ENCODE results near the gene PKN2. TPM values are rescaled to one million over a fixed set of nuclear protein-coding genes. Genes with fewer than 3 reads are reported as not detected.
"Not testable (repeated sequence)": the region's sequence is repeated elsewhere in the genome, so short reads cannot be mapped to it uniquely, and the experiment has no call there.

Gene PKN2
- total RNA-seq, 1 experiment from 2014 or later: 43.6 TPM

DNA sequence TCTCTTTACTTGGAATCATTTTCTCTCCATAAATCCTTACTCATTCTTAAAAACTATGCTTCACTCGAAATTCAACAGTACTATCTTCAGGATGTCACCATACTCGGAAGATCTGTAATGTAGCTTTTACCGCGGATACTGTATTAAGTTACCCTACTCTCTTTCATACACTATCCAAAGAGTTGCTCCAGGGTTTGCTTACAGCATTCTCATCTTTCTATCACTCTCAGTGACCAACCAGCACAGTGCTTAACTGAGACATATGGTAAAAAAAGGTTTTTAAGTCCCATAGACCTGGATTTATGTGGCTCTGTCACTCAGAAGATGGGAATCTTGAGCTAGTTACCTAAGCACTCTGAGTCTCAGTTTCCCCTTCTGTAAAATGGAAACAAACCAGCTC, 191.5 kb downstream of the PKN2 start:
- Histone ChIP-seq H3K36me3 (peaks cover 17% of the 10 kb centered on the region), H3K4me1 (replicated peaks) (peaks cover 11% of the 10 kb centered on the region), H3K9me3 (replicated peaks) (no peaks in the 10 kb centered on the region), H3K27me3 (replicated peaks) (no peaks in the 10 kb centered on the region), H3K4me3 (no peak overlapping the region), H3K27ac (no peak overlapping the region)
- DNase-seq (ENCODE audit: low read depth in 1 of 2, low spot score in 2 of 2): no peak

DNA sequence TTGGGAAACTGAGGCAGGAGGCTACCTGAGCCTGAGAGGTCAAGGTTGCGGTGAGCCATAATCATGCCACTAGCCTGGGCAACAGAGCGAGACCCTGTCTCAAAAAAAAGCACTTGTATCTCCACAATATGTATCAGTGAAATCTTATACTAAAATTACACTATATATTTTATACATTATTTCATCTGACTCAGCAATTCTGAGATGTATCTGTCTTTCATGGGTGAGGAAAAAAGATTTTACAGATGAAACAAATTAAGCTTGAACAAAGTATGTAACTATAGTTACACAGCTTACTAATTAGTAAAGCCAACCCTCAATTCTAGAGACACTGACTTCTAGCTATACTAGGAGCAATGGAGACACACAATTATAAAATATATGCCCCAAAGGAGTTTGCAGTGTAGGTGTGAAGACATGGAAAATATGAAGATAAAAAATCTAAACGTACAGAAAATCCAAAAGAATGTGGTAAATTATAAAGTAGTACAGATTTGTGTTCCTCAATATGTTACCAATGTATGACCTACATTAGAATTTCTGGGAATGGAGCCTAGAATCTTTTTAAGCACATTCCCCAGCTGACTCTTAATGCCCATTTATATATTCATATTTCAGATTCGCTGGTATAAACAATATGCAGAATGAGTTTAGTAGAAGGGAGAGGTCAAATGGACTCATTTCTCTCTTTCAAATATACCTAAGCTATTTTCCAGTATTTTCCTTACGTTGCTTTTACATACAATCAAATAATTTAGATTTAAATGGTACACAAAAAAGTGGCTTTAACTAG, 192.7 kb downstream of the PKN2 start:
- H3K36me3 ChIP-seq: peaks cover 16% of the 10 kb centered on the region
- H3K27ac ChIP-seq: no peak overlapping the region
- peaks cover 11% of the 10 kb centered on the region for H3K4me1 ChIP-seq (replicated peaks)
- H3K9me3 ChIP-seq (replicated peaks): no peaks in the 10 kb centered on the region
- no peaks in the 10 kb centered on the region for H3K27me3 ChIP-seq (replicated peaks)
- DNase-seq (ENCODE audit: low read depth in 1 of 2, low spot score in 2 of 2): no peak
- no peak overlapping the region for H3K4me3 ChIP-seq

DNA sequence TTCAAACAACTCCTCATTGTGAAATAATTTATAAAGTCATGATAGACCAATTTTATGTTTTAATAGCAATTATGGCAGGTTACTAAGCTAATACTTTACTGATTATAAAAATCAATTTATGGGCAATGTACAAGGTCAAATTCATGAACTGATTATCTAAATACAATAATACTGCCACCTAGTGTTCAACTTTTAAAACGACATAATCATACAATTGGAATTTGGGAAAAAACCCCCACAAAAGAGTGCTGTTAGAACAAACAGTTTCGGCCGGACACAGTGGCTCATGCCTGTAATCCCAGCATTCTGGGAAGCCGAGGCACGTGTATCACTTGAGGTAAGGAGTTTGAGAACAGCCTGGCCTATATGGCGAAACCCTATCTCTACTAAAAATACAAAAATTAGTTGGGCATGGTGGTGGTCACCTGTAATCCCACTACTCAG, 193.3 kb downstream of the PKN2 start:
- DNase-seq (ENCODE audit: low read depth in 1 of 2, low spot score in 2 of 2): peak in 1 of 2 experiments; percentile 42
- Histone ChIP-seq H3K27me3 (replicated peaks) (no peaks in the 10 kb centered on the region), H3K27ac (no peak overlapping the region), H3K36me3 (peaks cover 15% of the 10 kb centered on the region), H3K4me1 (replicated peaks) (peaks cover 11% of the 10 kb centered on the region), H3K9me3 (replicated peaks) (no peaks in the 10 kb centered on the region), H3K4me3 (no peak overlapping the region)

DNA sequence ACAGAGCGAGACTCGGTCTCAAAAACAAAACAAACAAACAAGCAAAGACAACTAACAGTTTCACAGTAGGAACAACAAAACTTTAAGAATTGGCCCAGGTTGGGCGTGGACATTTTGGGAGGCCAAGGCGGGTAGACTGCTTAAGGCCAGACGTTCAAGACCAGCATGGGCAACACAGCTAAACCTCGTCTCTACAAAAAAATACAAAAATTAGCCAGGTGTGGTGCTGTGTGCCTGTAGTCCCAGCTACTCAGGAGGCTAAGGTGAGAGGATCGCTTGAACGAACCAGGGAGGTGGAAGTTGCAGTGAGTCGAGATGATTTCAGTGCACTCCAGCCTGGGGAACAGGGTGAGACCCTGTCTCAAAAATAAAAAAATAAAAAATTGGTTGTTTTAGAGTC, 193.8 kb downstream of the PKN2 start:
- Histone ChIP-seq H3K27me3 (replicated peaks) (no peaks in the 10 kb centered on the region), H3K4me1 (replicated peaks) (peaks cover 11% of the 10 kb centered on the region), H3K27ac (no peak overlapping the region), H3K4me3 (no peak overlapping the region), H3K9me3 (replicated peaks) (no peaks in the 10 kb centered on the region), H3K36me3 (peaks cover 20% of the 10 kb centered on the region)
- DNase-seq (ENCODE audit: low read depth in 1 of 2, low spot score in 2 of 2): no peak

DNA sequence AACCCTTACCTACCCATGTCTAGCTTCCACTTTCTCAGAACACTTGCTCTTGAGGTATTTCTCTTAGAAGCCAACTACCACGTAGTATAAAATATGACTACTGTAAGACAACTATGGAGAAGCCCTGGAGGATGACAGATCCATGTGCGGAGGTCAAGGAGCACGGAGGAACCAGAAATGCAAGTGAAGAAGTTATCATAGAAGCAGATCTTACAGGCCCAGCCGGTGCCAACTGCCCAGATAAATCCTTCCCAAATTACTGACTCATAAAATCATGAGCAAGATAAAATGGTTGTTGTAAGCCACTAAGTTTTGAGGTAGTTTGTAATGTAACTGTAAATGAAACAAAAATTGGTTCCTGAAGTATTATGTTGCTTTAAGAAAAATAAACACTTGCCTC, 194.7 kb downstream of the PKN2 start:
- Histone ChIP-seq H3K9me3 (replicated peaks) (no peaks in the 10 kb centered on the region), H3K4me3 (no peak overlapping the region), H3K27ac (no peak overlapping the region), H3K36me3 (peaks cover 25% of the 10 kb centered on the region), H3K27me3 (replicated peaks) (no peaks in the 10 kb centered on the region), H3K4me1 (replicated peaks) (peaks cover 11% of the 10 kb centered on the region)
- no peak for DNase-seq (ENCODE audit: low read depth in 1 of 2, low spot score in 2 of 2)

DNA sequence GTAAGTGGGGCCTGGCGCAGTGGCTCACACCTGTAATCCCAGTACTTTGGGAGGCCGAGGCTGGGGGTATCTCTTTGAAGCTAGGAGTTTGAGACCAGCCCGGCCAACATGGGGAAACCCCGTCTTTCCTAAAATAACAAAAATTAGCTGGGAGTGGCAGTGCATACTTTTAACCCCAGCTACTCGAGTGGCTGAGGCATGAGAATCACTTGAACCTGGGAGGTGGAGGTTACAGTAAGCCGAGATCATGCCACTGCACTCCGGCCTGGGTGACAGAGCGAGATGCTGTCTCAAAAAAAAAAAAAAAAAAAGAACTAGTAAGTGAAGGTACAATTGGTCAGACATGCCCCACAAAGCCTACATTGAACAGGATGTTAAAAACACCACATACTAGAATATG, 196.6 kb downstream of the PKN2 start:
- Histone ChIP-seq H3K36me3 (peaks cover 45% of the 10 kb centered on the region), H3K4me1 (replicated peaks) (peaks cover 11% of the 10 kb centered on the region)
- not testable (repeated sequence) for H3K27me3 ChIP-seq (replicated peaks); H3K4me3 ChIP-seq; DNase-seq (ENCODE audit: low read depth in 1 of 2, low spot score in 2 of 2); H3K27ac ChIP-seq; H3K9me3 ChIP-seq (replicated peaks)

DNA sequence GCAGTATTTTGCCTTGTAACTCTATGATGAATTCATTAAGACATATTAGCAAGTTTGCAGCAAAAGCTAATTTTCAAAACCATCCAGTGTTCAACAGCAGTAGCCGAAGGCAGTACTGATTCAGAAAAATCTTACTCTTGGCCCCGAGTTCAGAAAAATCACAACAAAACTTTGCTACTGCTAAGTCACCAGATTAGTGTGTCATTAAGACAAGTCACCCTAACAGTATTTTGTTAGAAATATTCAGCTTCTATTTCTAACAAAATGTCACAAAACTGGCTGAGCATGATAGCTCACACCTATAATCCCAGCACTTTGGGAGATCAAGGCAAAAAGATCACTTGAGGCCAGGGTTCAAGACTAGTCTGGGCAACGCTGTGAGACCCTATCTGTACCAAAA, 199.1 kb downstream of the PKN2 start:
- Histone ChIP-seq H3K9me3 (replicated peaks) (no peaks in the 10 kb centered on the region), H3K36me3 (peaks cover 53% of the 10 kb centered on the region), H3K27me3 (replicated peaks) (no peaks in the 10 kb centered on the region), H3K4me1 (replicated peaks) (0 out of 2 replicates have a peak, but pooled peaks cover 8% of the 10 kb centered on the region), H3K27ac (no peak overlapping the region), H3K4me3 (no peak overlapping the region)
- DNase-seq (ENCODE audit: low read depth in 1 of 2, low spot score in 2 of 2): no peak

Other genes with a start within 250 kb of the PKN2 start
- 57.9 and 67.9 TPM in 2 replicates for gene GTF2B, start 207.3 kb downstream of the PKN2 start, total RNA-seq (2014; rRNA removed; shearing (Covaris generic))